Ishikawa (cell line): ENCODE data around the gene STK39.

ENCODE experiments used
- CEBPB ChIP-seq: IDR thresholded peaks from 2 replicates; pipeline ENCODE4 v1.6.1; 2012
- CREB1 ChIP-seq: IDR thresholded peaks from 2 replicates; pipeline ENCODE4 v1.6.1; 2012; ENCODE audit warnings: low read depth
- EGR1 ChIP-seq: IDR thresholded peaks from 2 replicates; pipeline ENCODE4 v1.6.1; 2012
- EP300 ChIP-seq: IDR thresholded peaks from 2 replicates; pipeline ENCODE4 v1.6.1; 2012; ENCODE audit warnings: borderline replicate concordance
- FOXM1 ChIP-seq: IDR thresholded peaks from 2 replicates; pipeline ENCODE4 v1.6.1; 2012; ENCODE audit warnings: low read depth, borderline replicate concordance
- NFIC ChIP-seq: IDR thresholded peaks from 2 replicates; pipeline ENCODE4 v1.6.1; 2012
- RAD21 ChIP-seq: IDR thresholded peaks from 2 replicates; pipeline ENCODE4 v1.6.1; 2012; ENCODE audit warnings: low read depth
- TAF1 ChIP-seq: IDR thresholded peaks from 2 replicates; pipeline ENCODE4 v1.6.1; 2012; ENCODE audit warnings: low read depth, mild to moderate bottlenecking
- TCF12 ChIP-seq: IDR thresholded peaks from 2 replicates; pipeline ENCODE4 v1.6.1; 2012; ENCODE audit warnings: low read depth
- TEAD4 ChIP-seq: IDR thresholded peaks from 2 replicates; pipeline ENCODE4 v1.6.1; 2012
- YY1 ChIP-seq: IDR thresholded peaks from 2 replicates; pipeline ENCODE4 v1.6.1; 2012; ENCODE audit warnings: low read depth
- ZBTB7A ChIP-seq: IDR thresholded peaks from 2 replicates; pipeline ENCODE4 v1.6.1; 2012; ENCODE audit warnings: low read depth
- TF ChIP-seq, protein P1 (sequence below): IDR thresholded peaks from 2 replicates; pipeline ENCODE4 v1.6.1; 2012
- TF ChIP-seq, protein P2 (sequence below): IDR thresholded peaks from 2 replicates; pipeline ENCODE4 v1.6.1; 2012
- TF ChIP-seq, protein P3 (sequence below): IDR thresholded peaks from 2 replicates; pipeline ENCODE4 v1.6.1; 2012; ENCODE audit warnings: low read depth, mild to moderate bottlenecking

The STK39 gene

DNA sequence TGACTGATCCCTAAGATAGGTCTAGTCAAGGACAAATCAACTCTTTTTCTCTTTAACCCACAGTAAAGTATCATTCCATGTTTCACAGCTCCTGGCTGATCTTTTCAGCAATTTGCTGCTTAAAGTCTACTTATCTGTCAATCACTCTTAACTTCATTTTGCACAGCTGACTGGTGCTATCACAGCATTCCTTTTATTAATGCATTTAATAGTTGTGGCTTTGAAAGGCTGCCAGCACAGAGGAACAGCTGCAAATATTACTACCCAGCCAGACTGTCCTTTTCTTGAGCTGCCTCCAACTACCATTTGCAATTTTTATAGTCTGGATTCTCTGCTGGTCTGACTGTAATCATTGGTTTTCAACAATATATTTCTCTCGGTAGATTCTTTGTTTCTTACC is 303.5 kb downstream of the STK39 start:
- TF ChIP-seq ZBTB7A: no peak
- TF ChIP-seq TCF12: no peak
- no peak for TF ChIP-seq EP300
- TF ChIP-seq NFIC: 0 out of 2 replicates have a peak, but pooled peaks have one; percentile 23

DNA sequence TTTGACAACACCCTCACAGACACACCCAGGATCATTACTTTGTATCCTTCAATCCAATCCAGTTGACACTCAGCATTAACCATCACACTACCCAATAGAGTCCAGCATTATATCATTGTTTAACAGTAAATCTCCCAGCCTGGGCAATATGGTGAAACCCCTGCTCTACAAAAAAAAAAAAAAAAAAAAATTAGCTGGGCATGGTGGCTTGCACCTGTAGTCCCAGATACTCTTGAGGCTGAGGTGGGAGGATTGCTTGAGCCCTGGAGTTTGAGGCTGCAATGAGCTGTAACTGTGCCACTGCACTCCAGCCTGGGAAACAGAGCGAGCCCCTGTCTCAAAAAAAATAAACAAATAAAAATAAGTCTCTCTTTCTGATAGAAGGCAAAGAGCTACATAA is 304.0 kb downstream of the STK39 start:
- TF ChIP-seq ZBTB7A: no peak
- TF ChIP-seq, protein P1, sequence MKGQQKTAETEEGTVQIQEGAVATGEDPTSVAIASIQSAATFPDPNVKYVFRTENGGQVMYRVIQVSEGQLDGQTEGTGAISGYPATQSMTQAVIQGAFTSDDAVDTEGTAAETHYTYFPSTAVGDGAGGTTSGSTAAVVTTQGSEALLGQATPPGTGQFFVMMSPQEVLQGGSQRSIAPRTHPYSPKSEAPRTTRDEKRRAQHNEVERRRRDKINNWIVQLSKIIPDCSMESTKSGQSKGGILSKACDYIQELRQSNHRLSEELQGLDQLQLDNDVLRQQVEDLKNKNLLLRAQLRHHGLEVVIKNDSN: no peak
- TF ChIP-seq CEBPB: no peak
- no peak for TF ChIP-seq TCF12
- no peak for TF ChIP-seq CREB1
- no peak for TF ChIP-seq RAD21
- TF ChIP-seq, protein P2, sequence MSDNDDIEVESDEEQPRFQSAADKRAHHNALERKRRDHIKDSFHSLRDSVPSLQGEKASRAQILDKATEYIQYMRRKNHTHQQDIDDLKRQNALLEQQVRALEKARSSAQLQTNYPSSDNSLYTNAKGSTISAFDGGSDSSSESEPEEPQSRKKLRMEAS: no peak
- no peak for TF ChIP-seq YY1
- TF ChIP-seq EGR1: no peak
- no peak for TF ChIP-seq TEAD4
- TF ChIP-seq FOXM1: no peak

DNA sequence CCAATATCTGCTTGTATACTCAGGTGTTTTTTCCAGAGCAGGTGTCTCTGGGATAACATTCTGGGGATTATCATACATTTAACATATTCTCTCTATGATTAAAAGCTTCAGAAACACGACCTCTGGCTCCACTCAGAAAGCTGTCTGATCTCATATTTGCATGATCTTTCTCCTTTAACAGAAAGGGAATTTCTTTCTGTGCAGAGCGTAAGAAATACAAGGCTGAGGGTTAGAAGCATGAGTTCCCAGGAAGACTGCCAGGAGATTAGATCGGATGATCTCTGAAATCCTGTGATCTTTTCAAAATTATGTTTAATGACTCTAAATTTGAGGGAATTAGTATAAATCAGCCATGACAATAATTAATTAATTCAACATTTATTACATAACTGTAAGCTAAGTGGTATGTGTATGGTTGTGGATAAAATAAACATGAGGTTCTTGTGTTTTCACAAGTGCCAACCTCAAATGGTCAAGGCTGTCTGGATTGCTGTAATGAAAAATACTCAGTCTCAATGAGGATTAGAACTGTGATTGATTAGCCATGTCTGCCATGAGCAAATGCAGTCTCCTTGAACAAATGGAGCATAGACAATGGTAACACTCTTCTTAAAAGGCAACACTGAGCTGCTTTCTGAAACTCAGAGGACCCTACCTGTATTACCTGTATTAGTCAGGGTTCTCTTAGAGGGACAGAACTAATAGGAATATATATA is 304.9 kb downstream of the STK39 start:
- TF ChIP-seq CREB1: no peak
- TF ChIP-seq CEBPB: no peak
- TF ChIP-seq FOXM1: no peak
- TF ChIP-seq NFIC: no peak
- no peak for TF ChIP-seq EGR1
- TF ChIP-seq, protein P1: no peak
- TF ChIP-seq, protein P2: no peak
- no peak for TF ChIP-seq TEAD4
- TF ChIP-seq TCF12: no peak
- TF ChIP-seq ZBTB7A: no peak
- TF ChIP-seq TAF1: no peak
- TF ChIP-seq, protein P3, sequence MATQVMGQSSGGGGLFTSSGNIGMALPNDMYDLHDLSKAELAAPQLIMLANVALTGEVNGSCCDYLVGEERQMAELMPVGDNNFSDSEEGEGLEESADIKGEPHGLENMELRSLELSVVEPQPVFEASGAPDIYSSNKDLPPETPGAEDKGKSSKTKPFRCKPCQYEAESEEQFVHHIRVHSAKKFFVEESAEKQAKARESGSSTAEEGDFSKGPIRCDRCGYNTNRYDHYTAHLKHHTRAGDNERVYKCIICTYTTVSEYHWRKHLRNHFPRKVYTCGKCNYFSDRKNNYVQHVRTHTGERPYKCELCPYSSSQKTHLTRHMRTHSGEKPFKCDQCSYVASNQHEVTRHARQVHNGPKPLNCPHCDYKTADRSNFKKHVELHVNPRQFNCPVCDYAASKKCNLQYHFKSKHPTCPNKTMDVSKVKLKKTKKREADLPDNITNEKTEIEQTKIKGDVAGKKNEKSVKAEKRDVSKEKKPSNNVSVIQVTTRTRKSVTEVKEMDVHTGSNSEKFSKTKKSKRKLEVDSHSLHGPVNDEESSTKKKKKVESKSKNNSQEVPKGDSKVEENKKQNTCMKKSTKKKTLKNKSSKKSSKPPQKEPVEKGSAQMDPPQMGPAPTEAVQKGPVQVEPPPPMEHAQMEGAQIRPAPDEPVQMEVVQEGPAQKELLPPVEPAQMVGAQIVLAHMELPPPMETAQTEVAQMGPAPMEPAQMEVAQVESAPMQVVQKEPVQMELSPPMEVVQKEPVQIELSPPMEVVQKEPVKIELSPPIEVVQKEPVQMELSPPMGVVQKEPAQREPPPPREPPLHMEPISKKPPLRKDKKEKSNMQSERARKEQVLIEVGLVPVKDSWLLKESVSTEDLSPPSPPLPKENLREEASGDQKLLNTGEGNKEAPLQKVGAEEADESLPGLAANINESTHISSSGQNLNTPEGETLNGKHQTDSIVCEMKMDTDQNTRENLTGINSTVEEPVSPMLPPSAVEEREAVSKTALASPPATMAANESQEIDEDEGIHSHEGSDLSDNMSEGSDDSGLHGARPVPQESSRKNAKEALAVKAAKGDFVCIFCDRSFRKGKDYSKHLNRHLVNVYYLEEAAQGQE: no peak

DNA sequence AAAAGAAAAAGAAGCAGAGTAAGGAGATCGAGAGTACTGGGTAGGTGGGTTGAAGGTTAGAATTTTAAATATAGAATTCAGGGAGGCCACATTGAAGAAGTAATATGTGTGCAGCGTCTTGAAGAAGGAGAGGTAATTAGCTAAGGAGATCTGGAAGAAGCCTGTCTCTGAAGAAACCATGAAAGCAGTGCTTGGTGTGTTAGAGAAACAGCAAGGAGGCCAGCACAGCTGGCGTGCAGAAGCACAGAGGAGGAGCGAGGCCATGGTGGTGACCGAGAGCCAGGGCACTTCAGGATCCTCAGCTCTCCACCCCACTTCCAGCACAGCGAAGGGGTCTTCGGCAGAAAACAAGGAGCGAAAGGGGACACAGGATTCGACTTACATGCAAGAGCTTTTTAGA is 305.8 kb downstream of the STK39 start:
- no peak for TF ChIP-seq EGR1
- no peak for TF ChIP-seq FOXM1
- TF ChIP-seq, protein P2: no peak
- TF ChIP-seq EP300: no peak
- no peak for TF ChIP-seq CREB1
- TF ChIP-seq RAD21: no peak
- no peak for TF ChIP-seq NFIC
- TF ChIP-seq TAF1: no peak

DNA sequence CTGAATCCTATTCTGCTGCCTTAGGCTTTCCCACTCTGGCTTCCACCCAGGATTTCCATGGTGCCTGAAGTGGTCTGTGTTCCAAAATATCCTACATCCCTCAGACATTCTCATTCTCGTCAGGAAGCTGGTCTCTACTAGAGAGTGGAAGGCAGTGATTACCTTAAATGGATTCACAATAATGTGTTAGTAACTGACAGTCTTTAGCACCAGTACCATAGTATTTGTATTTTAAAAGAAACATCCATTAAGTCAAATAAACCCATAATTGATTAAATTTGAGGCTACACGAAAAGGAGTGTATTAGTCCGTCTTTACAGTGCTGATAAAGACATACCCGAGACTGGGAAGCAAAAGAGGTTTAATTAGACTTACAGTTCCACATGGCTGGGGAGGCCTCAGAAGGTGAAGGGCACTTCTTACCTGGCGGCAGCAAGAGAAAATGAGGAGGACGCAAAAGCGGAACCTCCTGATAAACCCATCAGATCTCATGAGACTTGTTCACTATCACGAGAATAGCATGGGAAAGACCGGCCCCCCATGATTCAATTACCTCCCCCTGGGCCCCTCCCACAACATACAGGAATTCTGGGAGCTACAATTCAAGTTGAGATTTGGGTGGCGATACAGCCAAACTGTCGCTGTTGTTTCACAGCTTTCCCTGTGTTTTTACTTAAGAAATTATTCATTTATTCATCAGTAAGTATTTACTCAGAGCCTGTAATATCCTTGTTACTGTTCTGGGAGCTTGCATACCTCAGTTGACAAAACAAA is 306.5 kb downstream of the STK39 start:
- TF ChIP-seq CREB1 (no peak), TEAD4 (no peak), FOXM1 (no peak), CEBPB (no peak), YY1 (no peak), TCF12 (no peak), RAD21 (no peak), ZBTB7A (no peak), TAF1 (no peak), EGR1 (no peak), NFIC (no peak), EP300 (no peak)
- TF ChIP-seq, protein P1: no peak
- TF ChIP-seq, protein P2: no peak
- TF ChIP-seq, protein P3: no peak
